ENCODE measurements around the gene KCNN1. TPM values are rescaled to one million over a fixed set of nuclear protein-coding genes. Genes with fewer than 3 reads are reported as not detected.

Gene KCNN1
- total and polyA plus RNA-seq, 2 of the 13 experiments (the other 11 are each of a cell fraction or from before 2014, with no cell fraction given): 0.04 TPM; not detected in 1

DNA sequence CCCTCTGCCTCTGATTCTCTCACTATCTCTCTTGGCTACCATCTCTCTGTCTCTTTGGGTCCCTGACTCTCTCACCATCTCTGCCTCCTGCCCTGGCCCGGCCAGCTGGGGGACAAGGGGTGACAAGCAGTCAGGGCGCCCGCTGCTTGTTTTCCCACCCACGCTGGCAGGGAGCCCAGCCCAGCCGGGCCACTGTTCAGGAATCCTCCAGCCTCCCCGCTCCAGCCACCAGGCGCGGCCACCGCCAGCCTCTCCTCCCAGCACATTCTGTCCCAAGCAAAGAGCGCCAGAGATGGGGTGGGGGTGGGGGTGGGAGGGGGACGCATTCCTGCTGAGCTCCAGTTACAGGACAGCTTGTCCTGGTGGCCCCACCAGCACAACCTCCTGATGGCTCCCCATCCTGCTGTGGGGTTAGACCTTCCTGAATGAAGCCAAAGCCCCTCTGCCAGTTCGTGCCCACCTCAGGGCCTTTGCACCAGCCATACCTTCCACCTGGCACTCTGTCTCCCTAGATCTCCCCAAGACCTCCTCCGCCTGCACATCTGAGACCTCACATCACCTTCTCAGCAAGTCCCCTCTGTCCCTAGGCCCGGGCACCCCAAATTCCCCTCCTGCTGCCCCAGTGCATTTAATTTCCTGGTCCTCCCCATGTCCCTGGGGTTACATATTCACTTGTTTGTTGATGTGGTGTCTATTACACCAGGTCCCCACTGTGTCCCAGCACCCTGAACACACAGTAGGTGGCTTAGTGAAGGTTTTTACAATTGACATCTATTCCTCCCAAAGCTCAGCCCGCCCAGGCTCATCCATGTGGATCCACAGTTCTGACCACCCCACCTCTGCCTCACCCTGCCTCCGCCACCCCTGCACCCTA lies 53.5 kb downstream of the KCNN1 start (continued):
- TF ChIP-seq ZNF639 (CRISPR knock-in tag; conservative IDR thresholded peaks at IDR 0.05) (no peak), ZC3H4 (CRISPR knock-in tag; IDR thresholded peaks at IDR 0.05; ENCODE audit: borderline replicate concordance) (no peak), ZNF317 (CRISPR knock-in tag; IDR thresholded peaks at IDR 0.05) (no peak), PTBP1 (IDR thresholded peaks at IDR 0.05; ENCODE audit: low read depth, low read length, poor library complexity, severe bottlenecking) (no peak), HIVEP1 (CRISPR knock-in tag; IDR thresholded peaks at IDR 0.05) (no peak), ARNT (IDR thresholded peaks at IDR 0.05) (no peak), ZNF33B (CRISPR knock-in tag; IDR thresholded peaks at IDR 0.05) (no peak), CBX1 (IDR thresholded peaks at IDR 0.05; ENCODE audit: low read depth) (no peak), PRMT3 (CRISPR knock-in tag; IDR thresholded peaks at IDR 0.05; ENCODE audit: borderline replicate concordance, low read depth) (no peak), MTERF4 (CRISPR knock-in tag; IDR thresholded peaks at IDR 0.05) (no peak), BHLHE40 (IDR thresholded peaks at IDR 0.05; ENCODE audit: low read length) (no peak), TFAP4 (IDR thresholded peaks at IDR 0.05; ENCODE audit: borderline replicate concordance, low read depth) (peak; percentile 60; the same call in 1 of the 2 replicates), ZKSCAN1 (IDR thresholded peaks at IDR 0.05; ENCODE audit: low read length) (peak; percentile 82), TEAD3 (CRISPR knock-in tag; optimal IDR thresholded peaks at IDR 0.05; ENCODE audit: borderline replicate concordance) (no peak), RERE (CRISPR knock-in tag; IDR thresholded peaks at IDR 0.05; ENCODE audit: low read depth) (no peak), TP53 (CRISPR knock-in tag; conservative IDR thresholded peaks at IDR 0.05) (no peak)
- TF ChIP-seq, protein P1, sequence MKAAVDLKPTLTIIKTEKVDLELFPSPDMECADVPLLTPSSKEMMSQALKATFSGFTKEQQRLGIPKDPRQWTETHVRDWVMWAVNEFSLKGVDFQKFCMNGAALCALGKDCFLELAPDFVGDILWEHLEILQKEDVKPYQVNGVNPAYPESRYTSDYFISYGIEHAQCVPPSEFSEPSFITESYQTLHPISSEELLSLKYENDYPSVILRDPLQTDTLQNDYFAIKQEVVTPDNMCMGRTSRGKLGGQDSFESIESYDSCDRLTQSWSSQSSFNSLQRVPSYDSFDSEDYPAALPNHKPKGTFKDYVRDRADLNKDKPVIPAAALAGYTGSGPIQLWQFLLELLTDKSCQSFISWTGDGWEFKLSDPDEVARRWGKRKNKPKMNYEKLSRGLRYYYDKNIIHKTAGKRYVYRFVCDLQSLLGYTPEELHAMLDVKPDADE (CRISPR knock-in tag; IDR thresholded peaks at IDR 0.05): no peak
- TF ChIP-seq, protein P2, sequence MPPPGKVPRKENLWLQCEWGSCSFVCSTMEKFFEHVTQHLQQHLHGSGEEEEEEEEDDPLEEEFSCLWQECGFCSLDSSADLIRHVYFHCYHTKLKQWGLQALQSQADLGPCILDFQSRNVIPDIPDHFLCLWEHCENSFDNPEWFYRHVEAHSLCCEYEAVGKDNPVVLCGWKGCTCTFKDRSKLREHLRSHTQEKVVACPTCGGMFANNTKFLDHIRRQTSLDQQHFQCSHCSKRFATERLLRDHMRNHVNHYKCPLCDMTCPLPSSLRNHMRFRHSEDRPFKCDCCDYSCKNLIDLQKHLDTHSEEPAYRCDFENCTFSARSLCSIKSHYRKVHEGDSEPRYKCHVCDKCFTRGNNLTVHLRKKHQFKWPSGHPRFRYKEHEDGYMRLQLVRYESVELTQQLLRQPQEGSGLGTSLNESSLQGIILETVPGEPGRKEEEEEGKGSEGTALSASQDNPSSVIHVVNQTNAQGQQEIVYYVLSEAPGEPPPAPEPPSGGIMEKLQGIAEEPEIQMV (CRISPR knock-in tag; IDR thresholded peaks at IDR 0.05; ENCODE audit: low read depth): no peak
